GM19239 (cell line): ENCODE measurements around the gene ABCB1.
"Not testable (repeated sequence)": the region's sequence is repeated elsewhere in the genome, so short reads cannot be mapped to it uniquely, and the experiment has no call there.

Experiments used
- DNase-seq: peaks from one replicate; pipeline ENCODE4 v3.0.0; 2011; ENCODE audit warnings: low spot score; ENCODE audit not compliant: insufficient read length
- FAIRE-seq: peaks from 2 replicates; lab custom pipeline; 2011; peaks lifted over from hg19 to GRCh38; lab: Jason Lieb, UNC

ABCB1 gene

DNA sequence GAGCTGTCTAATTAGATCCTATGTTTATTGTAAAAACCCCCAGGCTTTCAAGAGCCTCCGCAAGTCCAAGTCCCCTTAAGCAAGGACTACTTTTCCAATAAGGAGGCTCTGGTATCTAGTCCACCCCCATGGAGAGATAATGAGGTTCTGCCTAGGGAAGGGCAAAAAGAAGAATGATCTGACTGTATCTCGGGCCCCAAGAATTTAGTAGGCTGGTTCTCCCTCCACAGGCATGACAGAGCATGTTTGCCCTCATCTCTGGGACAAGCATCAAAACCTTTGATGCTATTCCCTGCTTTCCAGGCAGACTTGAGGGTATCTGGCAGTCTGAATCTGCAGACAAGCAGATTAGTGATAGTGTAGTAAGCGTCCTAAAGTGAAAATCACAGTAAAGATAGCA is 19.0 kb downstream of the ABCB1 start:
- no peak for DNase-seq
- no peak for FAIRE-seq

DNA sequence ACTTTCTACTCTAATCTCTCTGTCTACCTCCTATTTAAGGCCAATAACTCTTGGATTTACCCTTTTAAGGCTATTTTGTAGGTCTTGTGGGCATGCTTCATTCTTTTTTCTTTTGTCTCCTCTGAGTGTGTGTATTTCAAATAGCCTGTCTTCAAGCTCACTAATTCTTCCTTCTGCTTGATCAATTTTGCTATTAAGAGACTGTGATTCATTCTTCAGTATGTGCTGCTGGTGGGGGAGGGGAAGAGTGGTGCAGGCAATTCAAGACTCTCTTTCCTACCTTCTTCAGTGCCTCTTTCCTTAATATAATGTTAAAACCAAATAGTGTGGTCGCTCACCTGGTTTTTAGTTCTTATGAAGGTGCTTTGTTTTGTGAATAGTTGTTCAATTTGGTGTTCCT is 20.0 kb downstream of the ABCB1 start:
- DNase-seq (no peak), FAIRE-seq (no peak)

DNA sequence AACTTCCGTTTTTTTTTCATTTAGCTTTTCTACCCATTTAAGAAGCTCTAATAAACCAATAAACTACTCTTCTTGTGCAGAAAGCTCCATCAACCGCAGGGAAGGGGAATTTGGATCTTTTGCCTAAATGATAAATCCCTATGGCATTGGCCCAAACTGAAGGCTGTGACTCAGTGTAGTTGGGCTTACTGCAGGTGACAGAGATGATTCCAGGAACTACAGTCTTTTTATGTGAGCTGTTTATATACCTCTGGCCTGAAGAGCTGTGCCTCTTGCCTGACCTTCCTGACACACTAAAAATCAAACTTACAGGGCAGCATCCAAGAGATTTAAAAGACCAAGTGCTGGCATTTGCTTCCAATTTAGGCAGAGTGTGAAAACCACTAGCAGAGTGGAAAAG is 25.2 kb downstream of the ABCB1 start:
- FAIRE-seq (no peak), DNase-seq (no peak)

DNA sequence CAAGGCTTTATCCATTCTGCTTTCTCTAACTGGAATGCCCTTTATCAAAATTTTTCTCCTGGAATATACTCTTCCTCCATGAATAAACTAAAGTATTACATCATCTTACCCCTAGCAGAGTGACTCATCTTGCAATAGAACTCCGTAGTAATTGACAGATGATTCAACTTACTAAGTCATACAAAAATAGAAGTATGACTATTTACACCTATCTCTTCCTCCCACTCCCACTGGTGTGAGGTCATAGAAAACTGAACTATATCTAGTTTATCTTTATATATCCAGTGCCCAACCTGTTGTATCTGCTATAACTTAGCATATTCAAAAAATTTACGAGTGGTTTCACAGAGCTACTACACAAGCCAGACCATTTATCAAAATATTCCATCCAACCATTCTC is 26.1 kb downstream of the ABCB1 start:
- FAIRE-seq: no peak

DNA sequence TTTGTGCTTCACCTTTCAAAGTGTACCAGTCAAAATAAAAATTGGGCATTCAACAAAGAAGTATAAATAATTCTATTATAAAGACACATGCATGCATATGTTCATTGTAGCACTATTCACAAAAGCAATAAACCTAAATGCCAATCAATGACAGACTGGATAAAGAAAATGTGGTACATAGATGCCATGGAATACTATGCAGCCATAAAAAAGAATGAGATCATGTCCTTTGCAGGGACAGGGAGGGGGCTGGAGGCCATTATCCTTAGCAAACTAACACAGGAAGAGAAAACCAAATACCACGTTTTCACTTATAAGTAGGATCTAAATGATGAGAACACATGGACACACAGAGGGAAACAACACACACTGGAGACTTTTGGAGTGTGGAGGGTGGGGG is 28.2 kb downstream of the ABCB1 start:
- not testable (repeated sequence) for FAIRE-seq, DNase-seq

More for the DNA sequence above, 26.1 kb downstream of the ABCB1 start:
- no peak for DNase-seq

DNA sequence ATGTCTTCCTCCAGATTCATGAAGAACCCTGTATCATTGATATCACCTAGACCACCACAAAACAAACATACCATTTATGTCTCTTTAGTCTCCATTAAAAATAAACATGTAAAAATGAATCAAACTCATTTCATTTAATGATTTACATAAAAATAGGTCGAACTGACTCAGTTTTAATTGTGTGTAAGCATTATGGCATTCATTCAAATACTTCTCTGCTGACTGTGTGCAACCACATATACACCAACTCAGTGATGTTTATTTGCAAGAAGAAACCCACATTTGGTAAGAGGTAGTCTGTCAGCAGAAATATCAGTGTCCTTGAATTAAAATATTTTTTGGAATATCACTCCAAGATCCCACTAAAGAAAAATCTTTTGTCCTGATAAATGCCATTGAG is 30.5 kb downstream of the ABCB1 start:
- FAIRE-seq: no peak

DNA sequence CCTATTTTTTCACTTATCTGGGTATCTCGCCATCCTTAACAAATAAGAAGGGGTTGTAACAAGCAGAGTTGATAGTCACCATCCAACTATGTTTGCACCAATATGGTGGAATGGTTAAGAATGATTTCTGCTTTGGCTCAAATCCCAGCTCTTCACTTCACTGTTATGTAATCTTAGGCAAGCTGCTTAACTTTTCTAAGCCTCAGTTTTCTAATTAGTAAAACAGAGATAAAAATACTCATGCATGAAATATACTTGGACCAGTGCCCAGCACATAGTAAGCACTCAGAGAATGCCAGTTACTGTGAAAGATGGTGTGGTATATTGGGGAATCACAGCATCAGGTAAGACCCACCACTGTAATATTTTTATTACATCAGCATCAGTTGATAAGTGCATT is 33.6 kb downstream of the ABCB1 start:
- FAIRE-seq: no peak

More for the DNA sequence above, 30.5 kb downstream of the ABCB1 start:
- DNase-seq: no peak

DNA sequence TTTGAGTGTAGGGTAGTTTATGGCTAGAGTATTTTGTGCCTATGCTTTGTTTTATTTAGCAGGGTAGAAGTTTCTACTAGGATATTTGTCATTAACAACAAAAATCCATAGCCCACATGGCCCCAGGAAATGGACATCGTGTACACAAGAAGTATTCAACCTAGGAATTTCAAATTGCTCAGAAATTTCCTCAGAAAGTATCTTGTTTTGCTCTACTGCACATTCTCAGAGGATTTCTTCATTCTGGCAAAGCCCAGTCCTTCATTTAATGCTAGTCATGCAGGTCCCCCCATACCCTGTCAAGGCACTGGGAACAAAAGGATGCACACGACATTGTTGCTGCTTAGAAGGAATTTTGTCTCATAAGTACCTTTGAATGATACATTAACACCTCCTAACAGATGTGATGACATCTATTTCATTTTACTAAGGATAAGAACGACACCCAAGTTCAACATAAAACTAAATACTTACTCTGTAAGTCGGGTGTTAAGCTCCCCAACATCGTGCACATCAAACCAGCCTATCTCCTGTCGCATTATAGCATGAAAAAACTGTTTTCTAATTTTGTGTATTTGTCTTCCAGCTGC is 34.3 kb downstream of the ABCB1 start:
- FAIRE-seq (no peak), DNase-seq (no peak)

More for the DNA sequence above, 33.6 kb downstream of the ABCB1 start:
- no peak for DNase-seq

DNA sequence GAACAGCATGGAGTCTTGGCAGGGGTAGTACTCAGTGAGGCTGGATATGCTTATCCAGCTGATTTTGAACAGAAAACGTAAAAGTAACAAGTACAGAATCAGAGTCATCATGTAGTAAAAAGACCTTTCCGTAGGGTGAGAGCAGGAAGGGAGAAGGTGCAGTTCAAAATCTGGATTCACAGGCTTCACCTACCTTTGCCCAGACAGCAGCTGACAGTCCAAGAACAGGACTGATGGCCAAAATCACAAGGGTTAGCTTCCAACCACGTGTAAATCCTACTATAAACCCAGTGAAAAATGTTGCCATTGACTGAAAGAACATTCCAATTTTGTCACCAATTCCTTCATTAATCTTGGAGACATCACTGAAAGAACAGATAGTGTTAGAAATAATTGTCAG is 34.8 kb downstream of the ABCB1 start:
- FAIRE-seq: no peak
- no peak for DNase-seq

DNA sequence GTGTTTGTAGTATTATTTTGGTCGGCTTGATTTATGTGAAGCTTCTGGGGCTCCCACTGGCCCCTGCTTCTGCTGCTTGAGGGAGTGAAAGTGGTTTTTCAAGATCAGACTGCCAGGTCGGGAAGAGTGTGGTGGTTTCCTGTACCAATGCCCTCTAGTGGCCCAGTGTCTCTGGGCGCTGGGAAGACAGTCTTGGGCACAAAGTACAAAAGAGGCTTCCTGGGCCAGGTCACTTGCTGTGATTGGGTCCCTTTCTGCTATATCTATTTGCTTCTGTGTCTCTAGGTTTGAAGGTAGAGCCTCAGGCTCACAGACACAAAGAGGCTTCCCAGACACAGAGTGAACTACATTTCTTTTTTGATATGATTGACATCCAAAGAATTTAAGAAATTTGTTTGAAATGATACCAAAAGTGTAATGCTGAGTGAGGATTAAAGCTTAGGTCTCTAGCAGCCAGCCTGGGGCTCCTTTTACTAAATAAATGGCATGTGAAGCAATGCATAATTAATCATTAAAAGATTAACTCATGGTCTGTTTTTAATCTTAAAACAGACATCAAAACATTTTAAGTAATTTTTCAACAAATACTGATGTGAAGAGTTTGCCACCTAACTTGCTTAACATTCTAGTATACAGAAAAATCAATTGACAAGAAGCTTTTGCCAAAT is 36.3 kb downstream of the ABCB1 start:
- no peak for DNase-seq
- peak; percentile 77 for FAIRE-seq

DNA sequence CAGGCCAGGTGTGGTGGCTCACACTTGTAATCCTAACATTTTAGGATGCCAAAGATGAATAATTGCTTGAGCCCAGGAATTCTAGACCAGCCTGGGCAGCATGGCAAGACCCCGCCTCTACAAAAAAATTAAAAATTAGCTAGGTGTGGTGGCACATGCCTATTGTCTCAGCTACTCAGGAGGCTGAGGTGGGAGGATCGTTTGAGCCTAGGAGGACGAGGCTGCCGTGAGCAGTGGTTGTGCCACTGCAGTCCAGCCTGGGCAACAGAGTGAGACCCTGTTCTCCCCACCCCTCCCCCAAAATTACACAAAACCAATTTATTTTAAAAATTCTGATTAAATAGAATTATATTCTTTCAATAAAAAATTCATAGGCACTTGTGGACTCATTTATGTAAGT is 39.0 kb downstream of the ABCB1 start:
- no peak for DNase-seq

DNA sequence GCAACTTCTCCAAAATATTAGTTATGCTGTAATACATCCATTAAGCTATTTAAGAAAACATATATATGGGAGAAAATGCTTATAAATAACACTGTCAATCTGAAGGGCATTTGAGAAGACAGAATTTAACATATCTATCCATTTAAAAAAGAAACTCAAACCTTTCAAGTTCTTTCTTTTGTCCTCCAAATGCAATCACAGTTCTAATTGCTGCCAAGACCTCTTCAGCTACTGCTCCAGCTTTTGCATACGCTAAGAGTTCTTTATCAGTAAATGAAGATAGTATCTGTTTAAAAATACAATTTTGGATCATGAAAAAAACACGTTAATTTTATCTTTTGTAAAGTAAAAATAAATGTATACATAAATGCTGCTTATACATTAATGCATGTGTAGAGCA is 39.6 kb downstream of the ABCB1 start:
- DNase-seq (no peak), FAIRE-seq (no peak)

More for the DNA sequence above, 39.0 kb downstream of the ABCB1 start:
- FAIRE-seq: no peak

DNA sequence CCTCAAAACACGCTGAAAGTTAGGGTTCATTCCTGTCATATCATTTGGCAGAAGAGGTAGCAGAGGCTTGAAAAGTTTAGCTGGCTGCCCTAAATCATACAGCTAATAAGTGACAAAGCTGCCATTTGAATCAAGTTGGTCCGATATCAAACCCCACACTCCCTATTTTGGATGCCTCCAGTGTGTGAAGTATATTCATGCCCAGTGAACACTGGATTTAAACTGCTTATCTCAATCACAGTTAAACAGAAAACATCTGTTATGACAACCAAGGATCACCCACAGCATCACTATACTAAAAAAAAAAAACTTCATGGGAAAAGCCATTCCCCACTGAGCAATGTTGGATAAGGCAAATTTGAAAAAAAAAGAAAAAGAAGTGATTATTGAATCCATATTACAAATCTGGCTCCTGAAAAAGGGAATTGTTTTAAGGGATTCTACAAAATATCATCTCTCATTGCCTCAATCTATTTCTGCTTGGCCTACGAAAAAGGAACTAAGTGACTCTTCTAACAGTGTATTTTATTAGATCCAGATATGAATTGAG is 48.3 kb downstream of the ABCB1 start:
- FAIRE-seq: no peak
- DNase-seq: no peak

DNA sequence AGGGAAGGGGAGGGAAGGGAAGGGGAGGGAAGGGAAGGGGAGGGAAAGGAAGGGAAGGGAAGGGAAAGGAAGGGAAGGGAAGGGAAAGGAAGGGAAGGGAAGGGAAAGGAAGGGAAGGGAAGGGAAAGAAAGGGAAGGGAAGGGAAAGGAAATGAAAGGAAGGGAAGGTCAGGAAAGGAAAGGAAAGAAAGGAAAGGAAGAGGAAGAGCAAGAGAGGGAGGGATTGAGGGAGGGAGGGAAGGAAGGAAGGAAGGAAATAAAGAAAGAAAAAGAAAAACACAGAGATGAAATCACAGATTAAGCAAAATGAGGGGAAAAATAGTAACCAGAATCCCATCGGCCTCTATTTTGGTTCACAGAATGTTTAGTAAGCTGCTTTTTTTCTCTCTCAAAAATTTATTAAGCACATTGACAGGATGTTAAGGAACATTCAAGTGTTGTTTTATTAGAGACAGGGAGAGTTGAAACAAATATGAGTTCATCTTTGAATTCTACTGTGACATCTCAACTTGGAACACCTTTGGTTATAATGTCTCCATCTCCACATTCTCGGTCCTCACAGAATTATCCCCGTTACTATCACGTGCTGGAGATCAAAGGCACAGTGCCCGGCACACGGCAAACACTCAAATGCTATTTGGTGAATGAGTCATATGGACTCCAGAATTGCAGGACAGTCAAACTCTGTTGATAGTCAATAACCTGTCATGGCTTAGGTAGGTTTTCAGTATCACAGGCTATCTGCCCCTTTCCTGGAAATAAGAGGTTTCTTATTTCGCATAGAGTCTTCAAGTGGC is 52.4 kb downstream of the ABCB1 start:
- DNase-seq (no peak), FAIRE-seq (no peak)

DNA sequence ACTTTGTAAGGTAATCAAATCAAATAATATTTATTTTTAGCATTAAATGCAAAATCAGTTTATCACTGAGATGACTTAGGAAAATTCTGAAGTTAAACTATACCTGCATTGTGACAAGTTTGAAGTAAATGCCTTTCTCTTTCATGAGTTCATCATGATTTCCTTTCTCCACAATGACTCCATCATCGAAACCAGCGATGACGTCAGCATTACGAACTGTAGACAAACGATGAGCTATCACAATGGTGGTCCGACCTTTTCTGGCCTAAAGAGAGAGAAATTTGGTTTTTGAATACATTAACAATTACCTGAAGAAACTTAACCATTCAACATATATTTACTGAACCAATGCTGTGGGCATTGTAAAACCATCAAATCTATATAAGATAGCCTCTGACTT is 54.9 kb downstream of the ABCB1 start:
- FAIRE-seq: no peak
- no peak for DNase-seq

DNA sequence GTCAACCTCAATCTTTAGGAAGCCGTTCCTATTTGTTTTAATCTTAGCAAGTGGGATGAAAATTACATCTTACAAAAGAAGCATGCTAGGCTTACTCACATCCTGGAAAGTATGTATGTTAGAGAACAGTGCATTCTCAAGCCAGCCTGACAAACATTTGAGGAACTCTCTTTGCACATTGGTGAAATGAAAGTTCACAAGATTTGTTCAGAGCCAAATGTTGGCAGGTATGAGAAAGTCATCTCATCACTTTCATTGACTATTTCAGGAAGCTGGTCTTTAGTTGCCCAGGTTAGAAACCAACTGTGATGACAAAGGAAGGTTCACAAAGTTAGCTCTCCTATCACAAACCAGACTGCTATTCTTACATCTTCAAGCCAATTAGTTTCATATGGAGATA is 57.1 kb downstream of the ABCB1 start:
- peak; percentile 71 for FAIRE-seq
- no peak for DNase-seq

DNA sequence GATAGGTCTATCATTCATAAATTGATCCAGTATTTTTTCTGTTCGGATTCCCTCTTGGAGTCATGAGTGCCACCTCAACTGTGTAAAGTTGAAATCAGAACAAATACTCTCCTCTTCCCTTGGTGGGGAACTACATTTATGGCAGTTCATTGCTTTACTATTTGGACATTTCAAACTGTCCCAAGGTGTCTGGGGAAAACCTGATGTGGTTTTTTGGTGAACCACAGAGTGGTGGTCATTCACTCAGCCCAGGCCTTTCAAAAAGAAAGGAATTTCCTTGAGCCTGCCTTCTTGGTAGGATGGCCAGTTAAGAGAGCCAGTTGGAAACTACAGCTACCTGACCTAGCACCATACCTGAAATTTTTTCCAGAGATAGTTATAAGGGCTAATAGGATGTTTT is 59.0 kb downstream of the ABCB1 start:
- no peak for DNase-seq
- FAIRE-seq: no peak

DNA sequence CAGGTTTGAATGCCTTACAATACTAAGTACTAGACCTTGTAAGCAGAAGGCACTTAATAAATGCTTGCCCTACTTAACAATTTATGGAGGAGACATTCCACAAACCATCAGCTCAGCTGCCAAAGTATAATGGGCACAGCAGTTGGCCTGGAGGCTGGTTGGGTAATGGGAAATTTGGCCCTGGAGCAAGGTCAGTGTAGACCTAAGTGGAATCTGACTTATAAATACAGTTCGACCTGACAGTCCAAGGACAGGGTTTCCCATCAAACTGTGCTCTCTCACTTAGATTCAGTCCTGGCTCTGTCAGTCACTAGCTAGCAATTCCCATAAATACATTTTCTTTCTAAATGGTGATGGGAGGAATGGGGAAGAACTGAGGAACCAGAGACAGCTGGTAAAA is 62.6 kb downstream of the ABCB1 start:
- FAIRE-seq (no peak), DNase-seq (no peak)

DNA sequence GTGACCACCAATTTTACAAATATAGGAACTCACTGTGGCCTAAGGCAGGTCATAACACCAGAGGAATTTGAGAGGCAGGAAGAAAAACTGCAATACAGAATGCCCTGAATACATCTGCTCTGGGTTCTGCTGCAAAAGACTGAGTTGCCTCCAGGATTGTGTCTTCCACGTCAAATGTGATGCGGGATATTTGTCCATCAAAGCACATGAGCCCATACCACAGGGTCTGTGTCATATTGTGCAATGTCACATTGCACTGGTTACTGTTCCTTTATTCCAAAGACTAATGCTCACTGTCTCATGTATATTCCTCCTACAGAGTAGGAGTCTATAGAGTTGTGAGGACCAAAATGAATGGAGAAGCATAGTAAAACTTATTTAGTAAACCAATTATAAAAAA is 66.6 kb downstream of the ABCB1 start:
- FAIRE-seq: no peak
- DNase-seq: no peak

DNA sequence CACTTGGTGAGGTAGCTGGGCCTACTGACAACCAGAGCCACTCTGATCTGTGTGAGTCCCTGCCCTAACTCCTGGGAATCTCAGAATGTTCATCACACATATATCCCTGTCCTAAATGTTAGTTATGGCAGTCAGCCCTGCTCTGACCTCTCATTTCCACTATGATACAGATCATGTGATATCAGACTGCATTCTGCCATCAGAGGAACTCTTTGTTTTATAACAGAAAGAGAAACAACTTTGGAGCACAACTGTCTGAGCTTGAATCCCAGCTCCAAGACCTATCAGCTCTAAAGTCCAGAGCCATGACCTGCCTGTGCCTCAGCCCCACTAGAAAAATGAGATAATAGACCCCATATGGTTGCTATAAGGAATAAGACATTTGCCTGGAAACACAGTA is 70.6 kb downstream of the ABCB1 start:
- FAIRE-seq (no peak), DNase-seq (no peak)

DNA sequence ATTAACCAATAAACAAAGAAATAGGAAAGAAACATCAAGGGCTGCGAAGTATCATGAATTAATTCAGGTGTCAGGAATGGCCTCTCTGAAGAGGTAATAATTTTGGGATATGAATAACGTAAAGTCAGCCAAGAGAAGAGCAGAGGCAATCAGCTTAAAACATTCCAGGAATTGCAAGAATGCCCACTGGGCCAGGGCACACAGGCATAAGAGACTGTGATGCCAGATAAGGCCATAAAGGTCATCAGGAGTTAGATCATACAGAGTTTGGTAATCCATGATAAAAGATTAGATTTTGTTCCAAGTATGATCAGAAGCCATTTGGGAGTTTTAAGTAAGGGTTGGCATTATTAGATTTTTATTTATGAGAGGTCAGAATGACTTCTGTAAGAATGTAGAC is 72.0 kb downstream of the ABCB1 start:
- FAIRE-seq (no peak), DNase-seq (no peak)
